RWPE1 (cell line): ENCODE results near the gene TTLL6.

ENCODE experiments used
- CTCF ChIA-PET: fragments of 350-600 bp; sonication (Branson Sonifier 250); formaldehyde crosslinking; extraction: SDS; loops from one replicate; lab custom pipeline; 2021; lab: Yijun Ruan, JAX
- POLR2A ChIA-PET: fragments of 400-600 bp; formaldehyde crosslinking; extraction: SDS; loops from one replicate; lab custom pipeline; 2020; ENCODE audit warnings: antibody characterized with exemption; ENCODE audit not compliant: low non-redundant PET; lab: Yijun Ruan, JAX
- DNase-seq: peaks from one replicate; pipeline ENCODE4 v3.0.0; 2012; ENCODE audit warnings: low spot score
- H3K27ac ChIP-seq: fragments of 450-650 bp; 2 replicates; pipeline ENCODE4 v1.5.1; 2017
- CTCF ChIP-seq: fragments of 450-650 bp; conservative IDR thresholded peaks from 2 replicates; pipeline ENCODE4 v1.5.1; 2017; ENCODE audit warnings: low read depth, mild to moderate bottlenecking

Gene TTLL6

GRCh38 chr17:48746916-48747444, 70.0 kb downstream of the TTLL6 start:
- TF ChIP-seq CTCF: no peak
- ChIA-PET POLR2A (no interaction called here), CTCF (interaction anchor here (0.7 to 1.4 kb wide), 2 partner anchors 23 to 90 kb away, joined by 3 to 5 read pairs; no protein-coding TSS in a partner anchor)
- DNase-seq: no peak
- no peak overlapping the region for H3K27ac ChIP-seq

GRCh38 chr17:48745381-48746275, 71.4 kb downstream of the TTLL6 start:
- no peak for TF ChIP-seq CTCF
- DNase-seq: no peak
- POLR2A ChIA-PET: no interaction called here
- no peak overlapping the region for H3K27ac ChIP-seq
- CTCF ChIA-PET: interaction anchor here (1.5 kb wide), 1 partner anchor 133 kb away, joined by 4 read pairs; no protein-coding TSS in a partner anchor

- no peak overlapping the region for H3K27ac ChIP-seq
- no peak for TF ChIP-seq CTCF
- CTCF ChIA-PET: interaction anchor here (0.9 kb wide), 1 partner anchor 139 kb away, joined by 3 read pairs; no protein-coding TSS in a partner anchor
- POLR2A ChIA-PET: no interaction called here
- DNase-seq: no peak
These were observed 76.5 kb downstream of the TTLL6 start for GRCh38 chr17:48740537-48740936.

GRCh38 chr17:48738803-48739526, 78.1 kb downstream of the TTLL6 start:
- POLR2A ChIA-PET: no interaction called here
- no peak overlapping the region for H3K27ac ChIP-seq
- DNase-seq: peak; percentile 33
- CTCF ChIA-PET: no interaction called here
- TF ChIP-seq CTCF: no peak

- TF ChIP-seq CTCF: no peak
- no peak for DNase-seq
- CTCF ChIA-PET: interaction anchor here (1.4 kb wide), 1 partner anchor 14 kb away, joined by 7 read pairs; no protein-coding TSS in a partner anchor
- POLR2A ChIA-PET: no interaction called here
- no peak overlapping the region for H3K27ac ChIP-seq
These were observed 78.6 kb downstream of the TTLL6 start for GRCh38 chr17:48738424-48738802.

GRCh38 chr17:48737330-48738043, 79.5 kb downstream of the TTLL6 start:
- ChIA-PET CTCF (interaction anchor here (0.5 to 1.4 kb wide), 4 partner anchors 13 to 170 kb away, joined by 3 to 7 read pairs (median 4); partner anchors contain the start of gene UBE2Z), POLR2A (interaction anchor here (0.6 kb wide), 1 partner anchor 731 kb away, joined by 3 read pairs; no protein-coding TSS in a partner anchor)
- DNase-seq: no peak
- no peak overlapping the region for H3K27ac ChIP-seq
- no peak for TF ChIP-seq CTCF
